Glutamatergic neuron (in vitro differentiated cells): ENCODE data around the gene ZNF124. TPM values are rescaled to one million over a fixed set of nuclear protein-coding genes. Genes with fewer than 3 reads are reported as not detected.

ENCODE experiments used
- DNase-seq: peaks from one replicate; pipeline ENCODE4 v3.0.0; 2022
- H3K27ac Mint-ChIP-seq: one replicate; pipeline ENCODE4 v1.8.0; 2020; ENCODE audit warnings: mild to moderate bottlenecking, mixed read lengths, inconsistent platforms; ENCODE audit not compliant: unreplicated experiment
- H3K27me3 Mint-ChIP-seq: one replicate; pipeline ENCODE4 v1.8.0; 2020; ENCODE audit warnings: mild to moderate bottlenecking, moderate library complexity, mixed read lengths, inconsistent platforms; ENCODE audit not compliant: unreplicated experiment
- H3K36me3 Mint-ChIP-seq: one replicate; pipeline ENCODE4 v1.8.0; 2020; ENCODE audit warnings: mild to moderate bottlenecking, mixed read lengths, inconsistent platforms; ENCODE audit not compliant: unreplicated experiment
- H3K4me1 Mint-ChIP-seq: one replicate; pipeline ENCODE4 v1.8.0; 2020; ENCODE audit warnings: mild to moderate bottlenecking, low read depth, mixed read lengths, inconsistent platforms; ENCODE audit not compliant: unreplicated experiment
- H3K4me3 Mint-ChIP-seq: one replicate; pipeline ENCODE4 v1.8.0; 2020; ENCODE audit warnings: mild to moderate bottlenecking, mixed read lengths, inconsistent platforms; ENCODE audit not compliant: unreplicated experiment
- H3K9me3 Mint-ChIP-seq: one replicate; pipeline ENCODE4 v1.8.0; 2020; ENCODE audit warnings: mild to moderate bottlenecking, moderate library complexity, mixed read lengths, inconsistent platforms; ENCODE audit not compliant: unreplicated experiment
- total RNA-seq: library from RNA; stranded (reverse); fragmentation: NEBNext Ultra II Directional; extraction: Animal tissue kit (Norgen Biotek cat#: 25700); gene quantifications from one replicate; pipeline ENCODE4 v1.2.1, GENCODE V29; 2021; ENCODE audit not compliant: unreplicated experiment
- TF ChIP-seq, protein P1 (sequence below): fragments of 200-600 bp; sonication (generic); IDR thresholded peaks from one replicate; pipeline ENCODE4 v1.5.0; 2021; ENCODE audit not compliant: partially characterized antibody, unreplicated experiment

The ZNF124 gene
- total RNA-seq, 1 donor from 2014 or later = 137 TPM

DNA sequence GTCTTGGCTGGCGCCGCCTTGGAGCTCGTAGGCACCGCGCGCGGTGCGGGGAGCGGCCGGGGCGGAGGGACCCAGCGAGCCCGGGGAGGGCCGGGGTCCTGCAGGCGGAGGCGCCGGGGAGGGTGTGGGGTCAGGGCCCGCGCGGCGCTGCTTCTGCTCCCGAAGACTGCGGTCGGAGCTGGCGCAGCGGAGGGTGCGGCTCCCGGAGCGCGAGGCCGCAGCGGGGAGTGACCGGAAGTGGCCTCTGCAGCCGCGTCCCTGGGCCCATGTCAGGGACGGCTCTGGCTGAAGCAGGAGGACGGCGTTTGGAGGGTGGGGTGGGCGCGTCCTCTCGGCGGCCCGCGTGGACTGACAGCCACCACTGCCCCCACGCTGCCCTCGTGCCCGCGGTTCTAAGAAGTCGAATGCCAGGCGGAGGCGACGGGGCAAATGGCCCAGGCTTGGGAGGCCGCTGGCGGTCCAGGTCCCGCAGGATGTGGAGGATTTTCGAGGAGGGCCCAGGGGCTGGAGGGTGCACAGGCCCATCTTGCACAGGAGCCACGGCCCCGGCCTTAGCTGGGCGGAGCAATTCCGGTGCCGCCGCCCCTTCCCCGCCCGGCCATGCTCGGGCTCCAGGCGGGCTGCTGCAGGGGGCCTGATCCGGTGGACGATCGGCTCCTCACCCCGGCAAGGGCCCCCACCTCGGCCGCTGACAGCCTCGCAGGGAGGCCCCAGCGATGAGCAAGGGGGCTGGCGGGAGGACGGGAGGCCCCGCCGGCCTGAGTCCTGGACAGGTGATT lies 59.9 kb downstream of the ZNF124 start:
- peaks cover 5% of the 10 kb centered on the region for H3K36me3 Mint-ChIP-seq
- peak; percentile 76 for DNase-seq
- TF ChIP-seq, protein P1, sequence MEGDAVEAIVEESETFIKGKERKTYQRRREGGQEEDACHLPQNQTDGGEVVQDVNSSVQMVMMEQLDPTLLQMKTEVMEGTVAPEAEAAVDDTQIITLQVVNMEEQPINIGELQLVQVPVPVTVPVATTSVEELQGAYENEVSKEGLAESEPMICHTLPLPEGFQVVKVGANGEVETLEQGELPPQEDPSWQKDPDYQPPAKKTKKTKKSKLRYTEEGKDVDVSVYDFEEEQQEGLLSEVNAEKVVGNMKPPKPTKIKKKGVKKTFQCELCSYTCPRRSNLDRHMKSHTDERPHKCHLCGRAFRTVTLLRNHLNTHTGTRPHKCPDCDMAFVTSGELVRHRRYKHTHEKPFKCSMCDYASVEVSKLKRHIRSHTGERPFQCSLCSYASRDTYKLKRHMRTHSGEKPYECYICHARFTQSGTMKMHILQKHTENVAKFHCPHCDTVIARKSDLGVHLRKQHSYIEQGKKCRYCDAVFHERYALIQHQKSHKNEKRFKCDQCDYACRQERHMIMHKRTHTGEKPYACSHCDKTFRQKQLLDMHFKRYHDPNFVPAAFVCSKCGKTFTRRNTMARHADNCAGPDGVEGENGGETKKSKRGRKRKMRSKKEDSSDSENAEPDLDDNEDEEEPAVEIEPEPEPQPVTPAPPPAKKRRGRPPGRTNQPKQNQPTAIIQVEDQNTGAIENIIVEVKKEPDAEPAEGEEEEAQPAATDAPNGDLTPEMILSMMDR = no peak
- peaks cover 13% of the 10 kb centered on the region for H3K9me3 Mint-ChIP-seq
- H3K4me1 Mint-ChIP-seq = peaks cover 5% of the 10 kb centered on the region
- H3K27me3 Mint-ChIP-seq = peaks cover 16% of the 10 kb centered on the region
- H3K4me3 Mint-ChIP-seq = peak overlapping the region; percentile 85
- no peak overlapping the region for H3K27ac Mint-ChIP-seq

DNA sequence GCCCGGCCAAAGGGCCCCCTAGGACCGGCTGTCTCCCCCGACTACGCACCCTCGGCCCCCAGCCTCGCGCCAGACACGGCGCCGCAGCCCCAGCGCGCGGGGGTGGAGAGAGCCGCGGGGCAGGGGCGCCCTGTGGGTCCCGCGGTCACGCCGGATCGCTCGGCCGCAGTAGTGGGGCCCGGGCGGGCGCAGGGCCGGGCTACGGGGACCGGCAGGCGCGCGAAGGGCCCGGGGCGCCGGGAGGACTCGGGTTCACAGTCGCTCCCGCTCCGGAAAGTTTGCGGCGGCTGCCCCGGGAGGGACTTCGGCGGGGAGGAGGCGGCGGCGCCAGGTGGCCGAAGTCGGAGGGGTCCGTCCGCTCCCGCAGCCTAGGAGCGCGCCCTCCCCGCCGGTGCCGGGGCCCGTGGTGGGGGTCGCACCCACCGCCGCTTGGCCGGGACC lies 60.5 kb downstream of the ZNF124 start:
- Mint-ChIP-seq H3K27me3 (peaks cover 16% of the 10 kb centered on the region), H3K36me3 (peaks cover 5% of the 10 kb centered on the region), H3K4me3 (peak overlapping the region; percentile 92), H3K27ac (no peak overlapping the region), H3K9me3 (peaks cover 13% of the 10 kb centered on the region), H3K4me1 (peaks cover 5% of the 10 kb centered on the region)
- DNase-seq = no peak
- TF ChIP-seq, protein P1 = no peak

DNA sequence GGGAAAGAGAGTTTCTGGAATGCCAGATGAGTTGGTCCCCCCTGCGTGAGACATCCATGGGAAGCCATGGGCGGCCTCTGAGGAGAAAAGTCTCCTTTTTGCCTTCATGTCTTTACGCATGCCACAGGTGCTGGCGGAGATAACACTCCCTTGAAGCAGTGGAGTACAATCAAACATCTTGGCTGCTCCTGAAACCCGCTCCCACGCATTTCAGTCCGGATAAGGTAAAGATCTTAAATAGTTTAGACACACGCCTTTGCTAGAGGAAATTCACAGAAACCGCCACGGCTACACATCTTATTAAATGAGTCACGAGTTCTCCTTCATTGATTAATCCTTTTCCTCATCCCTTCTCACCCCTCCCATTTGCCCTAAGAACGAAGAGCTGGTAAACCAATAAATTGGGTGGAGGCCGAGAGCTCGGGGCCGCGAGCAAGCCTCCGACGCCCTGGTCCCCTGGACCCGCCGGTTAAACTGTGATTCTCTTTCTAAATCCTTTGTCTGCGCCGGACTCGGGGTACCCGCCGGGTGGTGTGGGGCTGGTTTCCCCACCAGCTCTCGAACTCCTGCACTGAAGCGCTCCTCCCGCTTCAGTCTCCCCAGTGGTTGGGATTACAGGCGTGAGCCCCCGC lies 61.1 kb downstream of the ZNF124 start:
- Mint-ChIP-seq H3K4me1 (peaks cover 5% of the 10 kb centered on the region), H3K9me3 (peaks cover 13% of the 10 kb centered on the region), H3K27me3 (peaks cover 16% of the 10 kb centered on the region), H3K27ac (peak overlapping the region; percentile 79), H3K36me3 (peaks cover 5% of the 10 kb centered on the region), H3K4me3 (peak overlapping the region; percentile 92)
- no peak for DNase-seq
- TF ChIP-seq, protein P1 = no peak

DNA sequence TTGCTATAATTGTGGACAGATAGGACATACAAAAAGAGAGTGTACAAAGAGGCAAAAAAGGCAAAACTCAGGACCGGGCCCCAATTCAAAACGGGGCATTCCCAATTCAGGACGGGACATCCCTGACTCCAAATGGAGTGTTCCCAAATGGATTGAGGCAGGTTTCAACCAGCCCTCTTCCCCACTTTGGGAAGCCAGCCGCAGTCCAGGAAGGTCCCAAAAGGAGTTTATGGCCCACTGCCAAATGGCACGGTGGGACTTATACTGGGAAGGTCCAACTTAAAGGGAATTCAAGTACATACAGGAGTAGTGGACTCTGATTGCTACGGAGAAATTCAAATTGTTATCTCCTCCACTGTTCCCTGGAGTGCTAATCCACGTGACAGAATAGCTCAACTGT lies 64.1 kb downstream of the ZNF124 start:
- Mint-ChIP-seq H3K27ac (no peak overlapping the region), H3K27me3 (peaks cover 16% of the 10 kb centered on the region), H3K9me3 (peaks cover 20% of the 10 kb centered on the region), H3K36me3 (peaks cover 9% of the 10 kb centered on the region), H3K4me1 (peaks cover 14% of the 10 kb centered on the region), H3K4me3 (no peak overlapping the region)
- TF ChIP-seq, protein P1 = no peak
- no peak for DNase-seq

DNA sequence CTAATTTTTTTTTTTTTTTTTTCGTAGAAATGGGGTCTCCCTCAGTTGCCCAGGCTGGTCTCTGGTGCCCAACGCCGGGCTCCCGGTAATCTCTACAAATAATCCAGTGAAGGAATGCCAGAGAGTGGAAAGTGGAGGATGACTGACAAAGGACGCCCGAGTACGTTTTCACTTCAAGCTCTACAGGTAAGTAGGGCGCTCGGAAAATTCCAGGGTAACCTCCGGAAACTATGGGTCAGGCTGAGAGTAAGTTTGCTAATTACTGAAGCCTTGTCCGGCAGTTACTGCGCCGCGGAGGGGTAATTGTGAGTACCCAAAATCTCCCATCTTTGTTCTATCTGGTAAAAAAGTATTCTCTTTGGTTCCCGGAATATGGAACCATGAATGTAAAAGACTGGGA lies 65.9 kb downstream of the ZNF124 start:
- DNase-seq = no peak
- Mint-ChIP-seq H3K36me3 (peaks cover 24% of the 10 kb centered on the region), H3K27ac (no peak overlapping the region), H3K27me3 (peaks cover 13% of the 10 kb centered on the region), H3K9me3 (peaks cover 20% of the 10 kb centered on the region), H3K4me1 (peaks cover 14% of the 10 kb centered on the region), H3K4me3 (no peak overlapping the region)
- TF ChIP-seq, protein P1 = no peak
